ENCODE measurements around the gene KSR1.

GRCh38 chr17:27621942-27622559 lies 165.8 kb downstream of the KSR1 start:
- TF ChIP-seq CTCF (IDR thresholded peaks at IDR 0.05) (no peak), POLR2AphosphoS5 (IDR thresholded peaks at IDR 0.05) (no peak), POLR2A (IDR thresholded peaks at IDR 0.05) (no peak)
